ENCODE measurements around the gene RAB22A.

GRCh38 chr20:58328836-58329235, 19.3 kb downstream of the RAB22A start:
- TF ChIP-seq CTCF (IDR thresholded peaks at IDR 0.05) (no peak), POLR2A (IDR thresholded peaks at IDR 0.05) (no peak)
